ENCODE measurements around the gene ZNF507. TPM values are rescaled to one million over a fixed set of nuclear protein-coding genes. Genes with fewer than 3 reads are reported as not detected.
"Not testable (repeated sequence)": the region's sequence is repeated elsewhere in the genome, so short reads cannot be mapped to it uniquely, and the experiment has no call there.

Gene ZNF507
- total and polyA plus RNA-seq, 12 donors = 4.3 to 23.2 (median 14.7) TPM

- Histone ChIP-seq H3K9me3 (replicated peaks in 1 of 3) (no peaks in the 10 kb centered on the region), H3K36me3 (replicated peaks in 1 of 2) (peaks cover 0 to 13% of the 10 kb centered on the region in 2 donors), H3K27ac (peak overlapping the region; percentile 32 to 79 (median 64)), H3K4me1 (replicated peaks in 1 of 2) (peaks cover 13 to 22% of the 10 kb centered on the region in 2 donors), H3K4me3 (no peak overlapping the region), H3K27me3 (no peaks in the 10 kb centered on the region)
- intact Hi-C loops (cut with DNase I) = no loop called here
- peak; percentile 52 to 90 (median 82) for DNase-seq
- 32 to 45% (median 38%) methylated on average over 10 of the region's 10 CpGs for WGBS, 4 donors
- peak in 1 of 2 donors; percentile 64 for TF ChIP-seq POLR2A (IDR thresholded peaks at IDR 0.05)
- no peak for TF ChIP-seq CTCF (IDR thresholded peaks at IDR 0.05)
Measured at GRCh38 chr19:32373585-32374295, 28.3 kb downstream of the ZNF507 start.

GRCh38 chr19:32374362-32374761 is 29.0 kb downstream of the ZNF507 start:
- intact Hi-C loops (cut with DNase I); H3K9me3 ChIP-seq (replicated peaks in 1 of 3); DNase-seq; H3K4me3 ChIP-seq; H3K27me3 ChIP-seq: not testable (repeated sequence)
- Histone ChIP-seq H3K36me3 (replicated peaks in 1 of 2) (peaks cover 0 to 13% of the 10 kb centered on the region in 2 donors), H3K27ac (peak overlapping the region in 3 of 5 donors; percentile 23 to 60 (median 50)), H3K4me1 (replicated peaks in 1 of 2) (peaks cover 7 to 17% of the 10 kb centered on the region in 2 donors)
- WGBS, 4 donors = 91 to 100% (median 97%) methylated on average over 2 to 3 of the region's 3 CpGs

GRCh38 chr19:32377088-32377487 is 31.7 kb downstream of the ZNF507 start:
- H3K27ac ChIP-seq; H3K4me3 ChIP-seq; H3K27me3 ChIP-seq; intact Hi-C loops (cut with DNase I); H3K9me3 ChIP-seq (replicated peaks in 1 of 3): not testable (repeated sequence)
- TF ChIP-seq CTCF (IDR thresholded peaks at IDR 0.05) = peak; percentile 12 to 55 (median 40)
- H3K4me1 ChIP-seq (replicated peaks in 1 of 2) = peaks cover 7 to 17% of the 10 kb centered on the region in 2 donors
- DNase-seq = peak in 4 of 7 donors; percentile 26 to 47 (median 34)
- 90 to 99% (median 95%) methylated on average over 9 of the region's 9 CpGs for WGBS, 4 donors
- H3K36me3 ChIP-seq (replicated peaks in 1 of 2) = peaks cover 0 to 13% of the 10 kb centered on the region in 2 donors

- intact Hi-C loops (cut with DNase I) = no loop called here
- TF ChIP-seq CTCF (IDR thresholded peaks at IDR 0.05) = no peak
- DNase-seq = no peak
- H3K36me3 ChIP-seq (replicated peaks in 1 of 2) = peaks cover 0 to 21% of the 10 kb centered on the region in 2 donors
- H3K27me3 ChIP-seq = no peaks in the 10 kb centered on the region
- H3K4me1 ChIP-seq (replicated peaks in 1 of 2) = no peaks in the 10 kb centered on the region
- H3K4me3 ChIP-seq = no peak overlapping the region
- no peak overlapping the region for H3K27ac ChIP-seq
- WGBS, 4 donors = 79 to 86% (median 83%) methylated on average over 3 of the region's 3 CpGs
- no peaks in the 10 kb centered on the region for H3K9me3 ChIP-seq (replicated peaks in 1 of 3)
Measured at GRCh38 chr19:32380269-32380668, 34.9 kb downstream of the ZNF507 start.
